ENCODE results near the gene CCDC12. TPM values are rescaled to one million over a fixed set of nuclear protein-coding genes. Genes with fewer than 3 reads are reported as not detected.

CCDC12 gene
- polyA plus RNA-seq, 1 of the 3 experiments (the other 2 are of a cell fraction), result 105 TPM

DNA sequence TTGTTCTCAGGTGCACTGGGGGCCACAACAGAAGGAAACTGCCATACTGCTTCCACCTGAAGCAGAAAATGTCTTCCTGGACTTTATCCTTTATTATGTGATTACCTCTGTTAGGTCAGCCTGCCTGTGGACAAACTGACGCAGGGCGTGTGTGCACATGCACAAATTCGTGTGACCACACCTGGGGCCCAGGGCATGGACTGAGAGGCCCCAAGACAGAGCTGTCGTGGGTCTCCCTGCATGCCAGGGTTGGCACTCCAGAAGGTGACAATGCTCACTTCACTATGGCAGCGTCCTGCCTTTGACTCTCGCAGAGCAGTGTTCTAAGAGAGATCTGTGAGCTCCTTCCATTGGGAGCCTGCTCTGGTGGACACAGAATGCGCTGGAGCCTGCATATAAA is 34.5 kb downstream of the CCDC12 start:
- no peaks in the 10 kb centered on the region for H3K27me3 ChIP-seq (ENCODE audit: insufficient read depth)
- no peak overlapping the region for H3K4me2 ChIP-seq
- ChIA-PET CTCF (interaction anchor here (0.7 to 1.0 kb wide), 3 partner anchors 12 to 18 kb away, joined by 3 to 4 read pairs (median 3); no protein-coding TSS in a partner anchor), POLR2A (interaction anchor here (1.4 kb wide), 1 partner anchor 38 kb away, joined by 6 read pairs; the partner anchor contains the start of gene NBEAL2)
- no peaks in the 10 kb centered on the region for H3K9me3 ChIP-seq
- no peak overlapping the region for H3K4me3 ChIP-seq (ENCODE audit: low read depth in 2 of 2, low read length in 1 of 2)
- H3K9me2 ChIP-seq, result no peaks in the 10 kb centered on the region
- H3F3A ChIP-seq (replicated peaks; ENCODE audit: insufficient read depth), result peaks cover 3% of the 10 kb centered on the region
- H3K36me3 ChIP-seq (replicated peaks in 1 of 2; ENCODE audit: control insufficient read depth in 1 of 2, insufficient read depth in 2 of 2, low read length in 1 of 2), result peaks cover 16 to 35% of the 10 kb centered on the region in 2 experiments
- H4K20me1 ChIP-seq (ENCODE audit: insufficient read depth), result peaks cover 45% of the 10 kb centered on the region
- H3K27ac ChIP-seq (ENCODE audit: low read depth in 2 of 2, low read length in 1 of 2), result no peak overlapping the region
- H2AFZ ChIP-seq (ENCODE audit: low read depth), result no peak overlapping the region
- peaks cover 6 to 16% of the 10 kb centered on the region in 2 experiments; a peak in 2 of 4 replicates for H3K4me1 ChIP-seq (ENCODE audit: control insufficient read depth in 1 of 2, insufficient read depth in 2 of 2, low read depth in 1 of 2, low read length in 1 of 2)
- WGBS (ENCODE audit: low lambda C conversion rate), result 93% methylated on average over 7 of the region's 7 CpGs
- H3K79me2 ChIP-seq (ENCODE audit: insufficient read depth), result peaks cover 90% of the 10 kb centered on the region
- DNase-seq, result no peak
- TF ChIP-seq EP300 (IDR thresholded peaks at IDR 0.05; ENCODE audit: borderline replicate concordance in 1 of 2, low read depth in 1 of 2, low read length in 1 of 2) (no peak), EZH2phosphoT487 (IDR thresholded peaks at IDR 0.05; ENCODE audit: borderline replicate concordance, low read depth) (no peak)
- TF ChIP-seq, protein P1, sequence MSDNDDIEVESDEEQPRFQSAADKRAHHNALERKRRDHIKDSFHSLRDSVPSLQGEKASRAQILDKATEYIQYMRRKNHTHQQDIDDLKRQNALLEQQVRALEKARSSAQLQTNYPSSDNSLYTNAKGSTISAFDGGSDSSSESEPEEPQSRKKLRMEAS (IDR thresholded peaks at IDR 0.05; ENCODE audit: low read depth), result no peak
- H3K9ac ChIP-seq, result no peak overlapping the region

DNA sequence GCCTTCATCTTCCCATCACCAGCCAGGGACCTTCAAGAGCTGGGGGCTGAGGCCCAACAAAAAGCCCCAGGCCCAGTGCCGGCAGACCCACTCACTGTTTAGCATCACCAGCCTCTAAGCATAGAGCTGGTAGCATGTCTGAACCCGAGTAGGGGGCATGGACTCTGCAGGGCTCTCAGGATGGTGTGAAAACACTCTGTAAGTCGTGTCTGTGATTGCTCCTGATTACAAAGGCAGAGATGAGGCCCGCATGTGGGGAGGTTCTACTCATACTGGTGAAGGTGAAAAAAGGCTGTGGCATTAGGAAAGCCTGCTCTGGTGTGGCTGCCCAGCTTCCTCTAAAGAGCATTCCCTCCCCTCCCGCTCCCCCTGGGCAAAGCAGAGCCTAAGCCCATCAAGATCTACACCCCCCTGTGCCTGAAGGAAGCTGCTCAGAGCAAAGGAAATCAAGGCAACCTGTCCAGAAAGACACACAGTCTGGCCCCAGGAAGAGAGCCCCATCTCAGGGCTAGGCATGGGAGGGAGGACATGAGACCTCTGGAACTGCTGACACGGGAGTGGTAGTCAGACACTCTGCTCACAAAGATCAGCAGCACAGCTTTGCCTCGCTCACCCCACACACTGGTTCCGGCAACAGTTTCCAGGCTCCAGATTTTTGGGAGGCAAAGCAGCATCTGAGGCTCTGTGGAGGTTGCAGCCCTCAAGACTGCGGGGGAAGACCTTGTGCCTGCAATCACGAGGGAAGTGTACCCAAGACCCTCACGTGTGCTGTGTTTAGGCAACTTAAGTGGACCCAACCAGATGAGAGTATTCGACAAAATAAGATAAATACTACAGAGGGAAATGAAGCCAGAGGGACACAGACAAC is 36.7 kb downstream of the CCDC12 start:
- Histone ChIP-seq H3K4me2 (no peak overlapping the region), H3K27ac (ENCODE audit: low read depth in 2 of 2, low read length in 1 of 2) (no peak overlapping the region; a peak in 1 of 4 replicates), H4K20me1 (ENCODE audit: insufficient read depth) (peaks cover 32% of the 10 kb centered on the region), H3K27me3 (ENCODE audit: insufficient read depth) (no peaks in the 10 kb centered on the region), H3K79me2 (ENCODE audit: insufficient read depth) (peaks cover 80% of the 10 kb centered on the region), H3K36me3 (replicated peaks in 1 of 2; ENCODE audit: control insufficient read depth in 1 of 2, insufficient read depth in 2 of 2, low read length in 1 of 2) (peaks cover 9 to 42% of the 10 kb centered on the region in 2 experiments), H3K9me2 (no peaks in the 10 kb centered on the region), H2AFZ (ENCODE audit: low read depth) (no peak overlapping the region), H3K4me3 (ENCODE audit: low read depth in 2 of 2, low read length in 1 of 2) (no peak overlapping the region), H3K9me3 (no peaks in the 10 kb centered on the region), H3F3A (replicated peaks; ENCODE audit: insufficient read depth) (peaks cover 22% of the 10 kb centered on the region), H3K4me1 (ENCODE audit: control insufficient read depth in 1 of 2, insufficient read depth in 2 of 2, low read depth in 1 of 2, low read length in 1 of 2) (peaks cover 23 to 24% of the 10 kb centered on the region in 2 experiments), H3K9ac (no peak overlapping the region)
- no peak for TF ChIP-seq RAD21 (IDR thresholded peaks at IDR 0.05; ENCODE audit: low read length)
- no peak for TF ChIP-seq RFX5 (IDR thresholded peaks at IDR 0.05; ENCODE audit: low read length)
- TF ChIP-seq GABPA (IDR thresholded peaks at IDR 0.05; ENCODE audit: low read depth), result no peak
- no peak for TF ChIP-seq ELF1 (IDR thresholded peaks at IDR 0.05)
- TF ChIP-seq CHD2 (IDR thresholded peaks at IDR 0.05; ENCODE audit: low read length, partially characterized antibody), result no peak
- POLR2A ChIA-PET, result no interaction called here
- DNase-seq, result no peak
- WGBS (ENCODE audit: low lambda C conversion rate), result 96% methylated on average over 6 of the region's 12 CpGs
- CTCF ChIA-PET, result interaction anchor here (1.9 kb wide), 1 partner anchor 16 kb away, joined by 8 read pairs; no protein-coding TSS in a partner anchor

DNA sequence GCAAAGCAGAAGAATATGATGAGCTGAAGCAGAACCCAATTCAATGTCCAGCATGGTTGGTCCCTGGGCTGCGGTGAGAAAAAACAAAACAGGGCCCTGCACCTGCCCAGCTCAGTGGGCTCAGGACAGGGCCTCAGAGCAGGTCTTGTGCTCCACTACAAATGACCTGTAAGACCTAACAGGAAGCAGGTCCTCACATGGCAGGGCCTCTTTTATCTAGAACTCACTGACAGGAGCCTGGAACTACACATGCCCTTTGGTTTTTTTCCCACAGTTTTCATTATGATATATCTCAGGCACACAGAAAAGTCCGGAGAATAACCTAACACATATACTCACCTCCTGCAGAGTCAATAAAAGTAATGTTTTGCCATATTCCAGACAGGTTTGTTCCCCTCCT is 38.4 kb downstream of the CCDC12 start:
- Histone ChIP-seq H2AFZ (ENCODE audit: low read depth) (no peak overlapping the region), H3K27me3 (ENCODE audit: insufficient read depth) (no peaks in the 10 kb centered on the region), H3K79me2 (ENCODE audit: insufficient read depth) (peaks cover 80% of the 10 kb centered on the region), H3K9me2 (no peaks in the 10 kb centered on the region), H3F3A (replicated peaks; ENCODE audit: insufficient read depth) (peaks cover 29% of the 10 kb centered on the region), H3K27ac (ENCODE audit: low read depth in 2 of 2, low read length in 1 of 2) (no peak overlapping the region), H3K4me3 (ENCODE audit: low read depth in 2 of 2, low read length in 1 of 2) (no peak overlapping the region), H3K4me1 (ENCODE audit: control insufficient read depth in 1 of 2, insufficient read depth in 2 of 2, low read depth in 1 of 2, low read length in 1 of 2) (peaks cover 25 to 34% of the 10 kb centered on the region in 2 experiments), H3K9ac (no peak overlapping the region), H3K4me2 (no peak overlapping the region), H3K9me3 (no peaks in the 10 kb centered on the region), H3K36me3 (replicated peaks in 1 of 2; ENCODE audit: control insufficient read depth in 1 of 2, insufficient read depth in 2 of 2, low read length in 1 of 2) (peaks cover 9 to 42% of the 10 kb centered on the region in 2 experiments), H4K20me1 (ENCODE audit: insufficient read depth) (peaks cover 15% of the 10 kb centered on the region)
- ChIA-PET POLR2A (no interaction called here), CTCF (no interaction called here)
- 94% methylated on average over 2 of the region's 2 CpGs for WGBS (ENCODE audit: low lambda C conversion rate)
- DNase-seq, result no peak
- TF ChIP-seq, protein P2, sequence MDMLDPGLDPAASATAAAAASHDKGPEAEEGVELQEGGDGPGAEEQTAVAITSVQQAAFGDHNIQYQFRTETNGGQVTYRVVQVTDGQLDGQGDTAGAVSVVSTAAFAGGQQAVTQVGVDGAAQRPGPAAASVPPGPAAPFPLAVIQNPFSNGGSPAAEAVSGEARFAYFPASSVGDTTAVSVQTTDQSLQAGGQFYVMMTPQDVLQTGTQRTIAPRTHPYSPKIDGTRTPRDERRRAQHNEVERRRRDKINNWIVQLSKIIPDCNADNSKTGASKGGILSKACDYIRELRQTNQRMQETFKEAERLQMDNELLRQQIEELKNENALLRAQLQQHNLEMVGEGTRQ (IDR thresholded peaks at IDR 0.05; ENCODE audit: borderline replicate concordance, low read depth, low read length), result no peak
- no peak for TF ChIP-seq TEAD4 (IDR thresholded peaks at IDR 0.05; ENCODE audit: borderline replicate concordance, insufficient read depth)
- TF ChIP-seq RCOR1 (IDR thresholded peaks at IDR 0.05; ENCODE audit: low read length), result no peak
- TF ChIP-seq, protein P3, sequence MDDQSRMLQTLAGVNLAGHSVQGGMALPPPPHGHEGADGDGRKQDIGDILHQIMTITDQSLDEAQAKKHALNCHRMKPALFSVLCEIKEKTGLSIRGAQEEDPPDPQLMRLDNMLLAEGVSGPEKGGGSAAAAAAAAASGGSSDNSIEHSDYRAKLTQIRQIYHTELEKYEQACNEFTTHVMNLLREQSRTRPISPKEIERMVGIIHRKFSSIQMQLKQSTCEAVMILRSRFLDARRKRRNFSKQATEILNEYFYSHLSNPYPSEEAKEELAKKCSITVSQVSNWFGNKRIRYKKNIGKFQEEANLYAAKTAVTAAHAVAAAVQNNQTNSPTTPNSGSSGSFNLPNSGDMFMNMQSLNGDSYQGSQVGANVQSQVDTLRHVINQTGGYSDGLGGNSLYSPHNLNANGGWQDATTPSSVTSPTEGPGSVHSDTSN (IDR thresholded peaks at IDR 0.05), result no peak
- no peak for TF ChIP-seq FOXJ3 (CRISPR knock-in tag; IDR thresholded peaks at IDR 0.05)
- no peak for TF ChIP-seq FOSL2 (IDR thresholded peaks at IDR 0.05; ENCODE audit: borderline replicate concordance, low read depth)
- no peak for TF ChIP-seq RAD21 (IDR thresholded peaks at IDR 0.05; ENCODE audit: low read length)
- TF ChIP-seq, protein P4, sequence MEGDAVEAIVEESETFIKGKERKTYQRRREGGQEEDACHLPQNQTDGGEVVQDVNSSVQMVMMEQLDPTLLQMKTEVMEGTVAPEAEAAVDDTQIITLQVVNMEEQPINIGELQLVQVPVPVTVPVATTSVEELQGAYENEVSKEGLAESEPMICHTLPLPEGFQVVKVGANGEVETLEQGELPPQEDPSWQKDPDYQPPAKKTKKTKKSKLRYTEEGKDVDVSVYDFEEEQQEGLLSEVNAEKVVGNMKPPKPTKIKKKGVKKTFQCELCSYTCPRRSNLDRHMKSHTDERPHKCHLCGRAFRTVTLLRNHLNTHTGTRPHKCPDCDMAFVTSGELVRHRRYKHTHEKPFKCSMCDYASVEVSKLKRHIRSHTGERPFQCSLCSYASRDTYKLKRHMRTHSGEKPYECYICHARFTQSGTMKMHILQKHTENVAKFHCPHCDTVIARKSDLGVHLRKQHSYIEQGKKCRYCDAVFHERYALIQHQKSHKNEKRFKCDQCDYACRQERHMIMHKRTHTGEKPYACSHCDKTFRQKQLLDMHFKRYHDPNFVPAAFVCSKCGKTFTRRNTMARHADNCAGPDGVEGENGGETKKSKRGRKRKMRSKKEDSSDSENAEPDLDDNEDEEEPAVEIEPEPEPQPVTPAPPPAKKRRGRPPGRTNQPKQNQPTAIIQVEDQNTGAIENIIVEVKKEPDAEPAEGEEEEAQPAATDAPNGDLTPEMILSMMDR (IDR thresholded peaks at IDR 0.05), result no peak
- no peak for TF ChIP-seq MEF2A (IDR thresholded peaks at IDR 0.05; ENCODE audit: borderline replicate concordance, low read depth)
- no peak for TF ChIP-seq EZH2phosphoT487 (IDR thresholded peaks at IDR 0.05; ENCODE audit: borderline replicate concordance, low read depth)
- TF ChIP-seq MXI1 (IDR thresholded peaks at IDR 0.05; ENCODE audit: low read depth, low read length), result no peak

All from SK-N-SH (cell line).